Measurements from ENCODE around the gene TIAM1. TPM values are rescaled to one million over a fixed set of nuclear protein-coding genes. Genes with fewer than 3 reads are reported as not detected.

The TIAM1 gene
- total RNA-seq, 1 donor from 2014 or later: 131 TPM

DNA sequence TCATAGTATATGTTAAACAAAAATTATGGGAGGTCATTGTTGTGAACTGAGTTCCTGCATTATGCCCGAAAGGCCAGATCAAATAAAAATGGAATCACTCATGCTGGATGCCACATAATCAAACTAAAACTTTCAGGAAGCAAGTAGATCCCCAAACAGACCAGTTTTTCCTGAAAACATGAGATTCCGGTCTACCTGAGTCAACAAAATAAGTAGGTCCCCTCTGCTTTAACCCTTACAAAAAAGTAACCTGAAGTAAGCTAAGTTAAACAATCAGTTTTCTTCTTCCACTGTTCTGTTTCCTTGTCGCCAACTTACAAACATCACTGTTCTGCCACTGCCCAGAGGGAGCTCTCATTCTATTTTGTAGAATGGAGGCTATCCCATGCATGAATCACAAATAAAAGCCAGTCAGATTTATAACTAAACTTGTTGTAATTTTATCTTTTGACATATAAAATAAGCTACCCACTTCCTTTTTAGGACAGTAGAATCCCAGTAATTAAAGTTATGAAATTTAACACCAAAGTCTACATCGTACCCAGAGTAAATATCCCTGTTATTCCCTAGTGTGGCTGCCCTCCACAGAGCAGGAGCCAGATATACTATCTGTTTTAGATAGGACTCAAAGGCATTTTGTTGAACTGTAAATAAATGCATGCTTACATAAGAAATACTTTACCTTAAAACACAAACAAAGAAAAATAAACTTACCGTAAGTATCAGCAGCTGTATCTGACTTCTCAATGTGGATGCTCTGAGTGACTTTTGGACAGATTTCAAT lies 149.4 kb downstream of the TIAM1 start:
- H3K9me3 Mint-ChIP-seq (ENCODE audit: unreplicated experiment): no peaks in the 10 kb centered on the region
- peak overlapping the region; percentile 19 for H3K27ac Mint-ChIP-seq (ENCODE audit: unreplicated experiment)
- TF ChIP-seq CTCF (IDR thresholded peaks at IDR 0.05; ENCODE audit: unreplicated experiment): no peak
- no peak for DNase-seq (ENCODE audit: low spot score)
- H3K4me1 Mint-ChIP-seq (ENCODE audit: unreplicated experiment): no peaks in the 10 kb centered on the region
- peaks cover 26% of the 10 kb centered on the region for H3K36me3 Mint-ChIP-seq (ENCODE audit: low read depth, unreplicated experiment)
- H3K27me3 Mint-ChIP-seq (ENCODE audit: unreplicated experiment): peaks cover 8% of the 10 kb centered on the region
- H3K4me3 Mint-ChIP-seq (ENCODE audit: unreplicated experiment): no peak overlapping the region

GRCh38 chr21:31193761-31194160 lies 150.3 kb downstream of the TIAM1 start:
- no peak overlapping the region for H3K27ac Mint-ChIP-seq (ENCODE audit: unreplicated experiment)
- no peak overlapping the region for H3K4me3 Mint-ChIP-seq (ENCODE audit: unreplicated experiment)

DNA sequence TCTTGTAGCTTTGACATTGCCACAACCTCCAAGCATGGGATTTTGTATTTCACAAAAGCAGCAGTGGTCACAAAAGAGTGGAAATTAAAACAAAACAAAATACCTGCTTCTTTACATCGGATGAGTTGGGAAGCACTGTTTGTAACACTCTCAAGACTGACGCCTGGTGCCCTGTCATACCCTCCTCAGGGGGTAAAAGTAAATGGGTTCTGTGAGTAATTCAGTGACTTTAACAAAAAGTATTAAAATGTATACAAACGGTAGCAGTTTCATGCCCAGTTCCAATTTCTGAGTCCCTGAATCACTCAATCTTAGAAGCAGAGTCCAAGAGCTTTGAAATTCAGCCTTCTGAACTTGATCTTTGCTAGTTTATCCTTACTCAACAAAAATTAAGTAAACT lies 152.5 kb downstream of the TIAM1 start:
- H3K4me1 Mint-ChIP-seq (ENCODE audit: unreplicated experiment): peaks cover 14% of the 10 kb centered on the region
- peaks cover 17% of the 10 kb centered on the region for H3K36me3 Mint-ChIP-seq (ENCODE audit: low read depth, unreplicated experiment)
- peaks cover 7% of the 10 kb centered on the region for H3K27me3 Mint-ChIP-seq (ENCODE audit: unreplicated experiment)
- H3K9me3 Mint-ChIP-seq (ENCODE audit: unreplicated experiment): no peaks in the 10 kb centered on the region
- DNase-seq (ENCODE audit: low spot score): no peak
- H3K4me3 Mint-ChIP-seq (ENCODE audit: unreplicated experiment): no peak overlapping the region
- H3K27ac Mint-ChIP-seq (ENCODE audit: unreplicated experiment): no peak overlapping the region
- TF ChIP-seq CTCF (IDR thresholded peaks at IDR 0.05; ENCODE audit: unreplicated experiment): no peak

More at GRCh38 chr21:31193761-31194160, 150.3 kb downstream of the TIAM1 start:
- Mint-ChIP-seq H3K36me3 (ENCODE audit: low read depth, unreplicated experiment) (peaks cover 25% of the 10 kb centered on the region), H3K4me1 (ENCODE audit: unreplicated experiment) (no peaks in the 10 kb centered on the region), H3K9me3 (ENCODE audit: unreplicated experiment) (no peaks in the 10 kb centered on the region), H3K27me3 (ENCODE audit: unreplicated experiment) (peaks cover 10% of the 10 kb centered on the region)
- no peak for TF ChIP-seq CTCF (IDR thresholded peaks at IDR 0.05; ENCODE audit: unreplicated experiment)
- no peak for DNase-seq (ENCODE audit: low spot score)

DNA sequence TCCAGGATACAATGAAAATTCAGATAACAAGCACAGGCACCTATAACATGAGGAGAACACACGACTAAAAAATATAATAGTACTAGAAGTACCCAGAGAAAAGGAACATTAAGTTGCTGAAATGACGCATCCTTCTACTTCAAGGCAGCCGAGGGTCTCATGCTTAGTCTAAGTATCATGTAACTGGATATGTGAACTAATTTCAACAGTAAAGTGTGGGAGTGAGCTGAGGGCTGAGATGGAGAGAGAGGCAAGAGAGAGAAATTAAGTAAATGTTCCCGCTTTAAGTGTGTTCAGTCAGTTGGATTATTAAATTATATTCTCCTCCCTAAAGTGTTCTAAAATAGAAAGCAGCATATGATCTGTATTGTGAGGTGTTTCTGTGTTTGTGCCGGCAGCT lies 153.5 kb downstream of the TIAM1 start:
- peaks cover 19% of the 10 kb centered on the region for H3K4me1 Mint-ChIP-seq (ENCODE audit: unreplicated experiment)
- peaks cover 17% of the 10 kb centered on the region for H3K36me3 Mint-ChIP-seq (ENCODE audit: low read depth, unreplicated experiment)
- peaks cover 7% of the 10 kb centered on the region for H3K27me3 Mint-ChIP-seq (ENCODE audit: unreplicated experiment)
- no peak for DNase-seq (ENCODE audit: low spot score)
- no peak overlapping the region for H3K27ac Mint-ChIP-seq (ENCODE audit: unreplicated experiment)
- H3K9me3 Mint-ChIP-seq (ENCODE audit: unreplicated experiment): no peaks in the 10 kb centered on the region
- no peak overlapping the region for H3K4me3 Mint-ChIP-seq (ENCODE audit: unreplicated experiment)
- TF ChIP-seq CTCF (IDR thresholded peaks at IDR 0.05; ENCODE audit: unreplicated experiment): no peak

DNA sequence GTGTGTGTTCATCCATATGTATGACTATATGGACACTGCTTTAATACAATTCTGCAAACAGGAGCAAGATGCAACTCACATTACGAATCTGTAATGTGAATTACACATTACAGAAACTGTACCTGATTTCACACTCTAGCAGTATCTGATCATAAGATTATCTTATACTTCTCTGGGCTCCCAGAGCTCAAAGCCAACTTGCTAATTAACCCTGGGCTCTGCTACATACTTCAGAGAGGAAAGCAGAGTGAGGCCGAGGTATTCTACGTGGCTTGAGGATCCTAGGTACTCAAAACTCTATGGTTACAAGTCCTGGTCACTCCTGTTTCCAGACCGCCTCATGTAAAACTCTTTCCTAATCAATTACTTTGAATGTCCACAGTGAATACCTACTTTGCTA lies 156.6 kb downstream of the TIAM1 start:
- Mint-ChIP-seq H3K4me3 (ENCODE audit: unreplicated experiment) (no peak overlapping the region), H3K27ac (ENCODE audit: unreplicated experiment) (no peak overlapping the region), H3K4me1 (ENCODE audit: unreplicated experiment) (peaks cover 30% of the 10 kb centered on the region), H3K27me3 (ENCODE audit: unreplicated experiment) (peaks cover 12% of the 10 kb centered on the region), H3K9me3 (ENCODE audit: unreplicated experiment) (no peaks in the 10 kb centered on the region), H3K36me3 (ENCODE audit: low read depth, unreplicated experiment) (peaks cover 19% of the 10 kb centered on the region)
- TF ChIP-seq CTCF (IDR thresholded peaks at IDR 0.05; ENCODE audit: unreplicated experiment): no peak
- no peak for DNase-seq (ENCODE audit: low spot score)
